Keratinocyte (primary cell): ENCODE data around the gene TUBA4B. TPM values are rescaled to one million over a fixed set of nuclear protein-coding genes. Genes with fewer than 3 reads are reported as not detected.

Experiments
- DNase-seq: peaks from one replicate; pipeline ENCODE4 v3.0.0-alpha.2; 2011; ENCODE audit warnings: low read depth, missing footprints, low spot score
- FAIRE-seq: peaks from 2 replicates; lab custom pipeline; 2011; peaks lifted over from hg19 to GRCh38; lab: Jason Lieb, UNC
- H2AFZ ChIP-seq: 2 replicates; pipeline ENCODE4 v1.6.0; 2012; ENCODE audit warnings: low read length, control low read depth, inconsistent platforms; ENCODE audit not compliant: control insufficient read depth
- H3K27ac ChIP-seq: 2 replicates; pipeline ENCODE4 v1.5.1; 2011; ENCODE audit warnings: low read length; ENCODE audit not compliant: control insufficient read depth, insufficient read depth
- H3K27me3 ChIP-seq: 3 replicates; pipeline ENCODE4 v1.6.0; 2011; ENCODE audit warnings: low read length; ENCODE audit not compliant: control insufficient read depth, insufficient read depth; ENCODE audit errors: extremely low read depth
- H3K36me3 ChIP-seq, 2 experiments: 2 replicates in 1 of 2; 3 replicates in 1 of 2; pipeline ENCODE4 v1.5.1; 2011; ENCODE audit warnings: low read length in 2 of 2, mild to moderate bottlenecking in 1 of 2; ENCODE audit not compliant: control insufficient read depth in 2 of 2, insufficient read depth in 2 of 2; ENCODE audit errors: extremely low read depth in 1 of 2
- H3K4me1 ChIP-seq: 3 replicates; pipeline ENCODE4 v1.5.1; 2011; ENCODE audit warnings: low read length; ENCODE audit not compliant: control insufficient read depth, insufficient read depth; ENCODE audit errors: extremely low read depth
- H3K4me2 ChIP-seq: 3 replicates; pipeline ENCODE4 v1.6.0; 2011; ENCODE audit warnings: low read depth, low read length; ENCODE audit not compliant: control insufficient read depth, insufficient read depth; ENCODE audit errors: extremely low read depth
- H3K4me3 ChIP-seq, 3 experiments: fragments of 200-600 bp in 1 of 3; sonication (generic) in 1 of 3; 2 replicates in 2 of 3; 3 replicates in 1 of 3; pipeline ENCODE4 v1.5.1; 2011 to 2016; ENCODE audit warnings: low read length in 3 of 3, mild to moderate bottlenecking in 3 of 3, control low read depth in 2 of 3, inconsistent platforms in 1 of 3, low read depth in 1 of 3, mixed read lengths in 1 of 3, mixed run types in 1 of 3, moderate library complexity in 1 of 3; ENCODE audit not compliant: control insufficient read depth in 2 of 3, insufficient read depth in 2 of 3; ENCODE audit errors: extremely low read depth in 1 of 3
- H3K79me2 ChIP-seq: 2 replicates; pipeline ENCODE4 v1.6.0; 2012; ENCODE audit warnings: low read length; ENCODE audit not compliant: control insufficient read depth, insufficient read depth
- H3K9ac ChIP-seq: 3 replicates; pipeline ENCODE4 v1.6.0; 2011; ENCODE audit warnings: low read length; ENCODE audit not compliant: control insufficient read depth, insufficient read depth; ENCODE audit errors: extremely low read depth
- H3K9me1 ChIP-seq: 3 replicates; pipeline ENCODE4 v1.6.0; 2011; ENCODE audit warnings: low read length; ENCODE audit not compliant: control insufficient read depth, insufficient read depth; ENCODE audit errors: extremely low read depth
- H3K9me3 ChIP-seq: 2 replicates; pipeline ENCODE4 v1.5.1; 2012; ENCODE audit warnings: low read depth, low read length; ENCODE audit not compliant: control insufficient read depth
- H4K20me1 ChIP-seq: 3 replicates; pipeline ENCODE4 v1.6.0; 2011; ENCODE audit warnings: low read length; ENCODE audit not compliant: control insufficient read depth, insufficient read depth; ENCODE audit errors: extremely low read depth
- EZH2 ChIP-seq: IDR thresholded peaks from one replicate; pipeline ENCODE4 v1.6.1; 2012; ENCODE audit warnings: inconsistent platforms, mild to moderate bottlenecking, low read length, moderate library complexity
- dilution Hi-C: fragments of 300-500 bp; cut with MboI; formaldehyde crosslinking; loops from one replicate; pipeline ENCODE4 v1.7.0; 2020; ENCODE audit warnings: low sequenced_read_pairs; ENCODE audit not compliant: extremely low pct_ligation_motif_present
- polyA plus RNA-seq, 5 experiments: library from polyadenylated mRNA; depleted of rRNA in 3 of 5; stranded (reverse) in 3 of 5; stranded (forward) in 1 of 5; unstranded in 1 of 5; fragments of >200 nt; gene quantifications; 1 replicate in 1 of 5; 2 replicates in 3 of 5; 3 replicates in 1 of 5; pipeline versions ENCODE4 v1.2.1 to v1.2.3, GENCODE V29; 2011 to 2012; ENCODE audit warnings: missing spikeins in 2 of 5, low read depth in 1 of 5, low replicate concordance in 1 of 5
- TF ChIP-seq, protein P1 (sequence below), 3 experiments: IDR thresholded peaks in 1 of 3; conservative IDR thresholded peaks in 1 of 3; optimal IDR thresholded peaks in 1 of 3; 2 replicates in 2 of 3; 3 replicates in 1 of 3; pipeline versions ENCODE3 to v1.5.1; 2011; ENCODE audit warnings: low read length in 3 of 3, mild to moderate bottlenecking in 3 of 3, moderate library complexity in 2 of 3, control low read depth in 1 of 3, inconsistent platforms in 1 of 3; ENCODE audit not compliant: insufficient read depth in 2 of 3; ENCODE audit errors: extremely low read depth in 1 of 3

Gene TUBA4B
- polyA plus RNA-seq, 1 donor (not counting 4 experiments of a cell fraction or from before 2014, with no cell fraction given) = not detected

DNA sequence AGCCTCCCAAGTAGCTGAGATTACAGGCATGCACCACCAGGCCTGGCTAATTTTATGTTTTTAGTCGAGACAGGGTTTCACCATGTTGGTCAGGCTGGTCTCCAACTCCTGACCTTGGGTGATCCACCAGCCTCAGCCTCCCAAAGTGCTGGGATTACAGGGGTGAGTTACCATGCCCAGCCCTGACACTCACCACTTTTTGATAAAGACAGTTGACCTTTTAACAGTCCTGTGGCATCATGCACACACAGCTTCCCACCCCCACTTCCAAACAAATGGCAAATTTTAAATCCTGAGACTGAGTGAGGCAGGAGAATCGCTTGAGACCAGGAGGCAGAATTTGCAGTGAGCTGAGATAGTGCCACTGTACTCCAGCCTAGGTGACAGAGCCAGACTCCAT, 20.0 kb downstream of the TUBA4B start:
- peak overlapping the region; percentile 100 for H3K27ac ChIP-seq
- H3K9ac ChIP-seq = no peak overlapping the region
- H3K36me3 ChIP-seq = no peaks in the 10 kb centered on the region
- H3K4me3 ChIP-seq = no peak overlapping the region
- dilution Hi-C loops = no loop called here
- H4K20me1 ChIP-seq = no peaks in the 10 kb centered on the region
- H3K9me1 ChIP-seq = no peaks in the 10 kb centered on the region
- no peaks in the 10 kb centered on the region for H3K27me3 ChIP-seq
- TF ChIP-seq, protein P1, sequence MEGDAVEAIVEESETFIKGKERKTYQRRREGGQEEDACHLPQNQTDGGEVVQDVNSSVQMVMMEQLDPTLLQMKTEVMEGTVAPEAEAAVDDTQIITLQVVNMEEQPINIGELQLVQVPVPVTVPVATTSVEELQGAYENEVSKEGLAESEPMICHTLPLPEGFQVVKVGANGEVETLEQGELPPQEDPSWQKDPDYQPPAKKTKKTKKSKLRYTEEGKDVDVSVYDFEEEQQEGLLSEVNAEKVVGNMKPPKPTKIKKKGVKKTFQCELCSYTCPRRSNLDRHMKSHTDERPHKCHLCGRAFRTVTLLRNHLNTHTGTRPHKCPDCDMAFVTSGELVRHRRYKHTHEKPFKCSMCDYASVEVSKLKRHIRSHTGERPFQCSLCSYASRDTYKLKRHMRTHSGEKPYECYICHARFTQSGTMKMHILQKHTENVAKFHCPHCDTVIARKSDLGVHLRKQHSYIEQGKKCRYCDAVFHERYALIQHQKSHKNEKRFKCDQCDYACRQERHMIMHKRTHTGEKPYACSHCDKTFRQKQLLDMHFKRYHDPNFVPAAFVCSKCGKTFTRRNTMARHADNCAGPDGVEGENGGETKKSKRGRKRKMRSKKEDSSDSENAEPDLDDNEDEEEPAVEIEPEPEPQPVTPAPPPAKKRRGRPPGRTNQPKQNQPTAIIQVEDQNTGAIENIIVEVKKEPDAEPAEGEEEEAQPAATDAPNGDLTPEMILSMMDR (optimal IDR thresholded peaks at IDR 0.05 in 1 of 3, IDR thresholded peaks at IDR 0.05 in 1 of 3, conservative IDR thresholded peaks at IDR 0.05 in 1 of 3; ENCODE audit: extremely low read depth in 1 of 3, insufficient read depth in 2 of 3, low read length in 3 of 3) = no peak
- no peak for TF ChIP-seq EZH2
- H3K4me2 ChIP-seq = no peak overlapping the region
- H3K79me2 ChIP-seq = no peaks in the 10 kb centered on the region
- FAIRE-seq (no peak), DNase-seq (no peak)
- H3K4me1 ChIP-seq = peaks cover 48% of the 10 kb centered on the region
- no peaks in the 10 kb centered on the region for H3K9me3 ChIP-seq
- no peak overlapping the region for H2AFZ ChIP-seq

DNA sequence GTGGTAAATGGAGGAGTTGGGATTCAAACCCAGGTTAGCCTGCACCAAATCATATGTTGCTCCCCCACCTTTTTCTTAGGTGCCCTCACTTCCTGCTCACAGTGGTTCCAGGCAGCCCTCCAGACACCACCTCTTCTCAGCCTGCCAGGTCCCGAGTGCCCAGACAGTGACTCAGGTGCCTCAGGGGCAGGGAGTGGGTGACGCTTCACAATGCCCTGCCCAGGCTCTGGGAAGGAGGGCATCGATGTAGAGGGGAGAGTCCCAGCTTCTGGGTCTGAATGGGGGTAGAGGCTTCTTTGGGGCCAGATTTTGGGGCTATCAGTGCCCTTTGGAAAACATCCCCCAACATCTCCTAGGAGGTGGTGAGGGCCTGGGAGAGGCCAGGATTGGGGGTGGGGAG, 20.9 kb downstream of the TUBA4B start:
- dilution Hi-C loops = no loop called here
- DNase-seq (peak; percentile 96), FAIRE-seq (peak; percentile 93)
- peak overlapping the region; percentile 88 for H3K4me2 ChIP-seq
- H2AFZ ChIP-seq = peak overlapping the region; percentile 50
- H3K4me3 ChIP-seq = peak overlapping the region; percentile 4 to 65 (median 64)
- H3K27ac ChIP-seq = peak overlapping the region; percentile 100
- H3K9me3 ChIP-seq = no peaks in the 10 kb centered on the region
- peak overlapping the region; percentile 96 for H3K9ac ChIP-seq
- H3K9me1 ChIP-seq = no peaks in the 10 kb centered on the region
- H3K27me3 ChIP-seq = no peaks in the 10 kb centered on the region
- H3K4me1 ChIP-seq = peaks cover 57% of the 10 kb centered on the region
- no peaks in the 10 kb centered on the region for H3K36me3 ChIP-seq
- TF ChIP-seq EZH2 = no peak
- TF ChIP-seq, protein P1 (optimal IDR thresholded peaks at IDR 0.05 in 1 of 3, IDR thresholded peaks at IDR 0.05 in 1 of 3, conservative IDR thresholded peaks at IDR 0.05 in 1 of 3; ENCODE audit: extremely low read depth in 1 of 3, insufficient read depth in 2 of 3, low read length in 3 of 3) = no peak
- H3K79me2 ChIP-seq = no peaks in the 10 kb centered on the region
- H4K20me1 ChIP-seq = no peaks in the 10 kb centered on the region
